Mesenchymal stem cell (in vitro differentiated cells and primary cell): ENCODE measurements around the gene DACT1.
A peak's percentile ranks its signal among the peaks of the same experiment; 100 is the strongest.

Experiments used
- DNase-seq: peaks from one replicate; pipeline ENCODE4 v3.0.0-alpha.2; 2013
- H2AFZ ChIP-seq: one replicate; pipeline ENCODE4 v1.6.1; 2013; ENCODE audit warnings: low read depth, mild to moderate bottlenecking, control low read depth, inconsistent platforms, low read length, moderate library complexity
- H2AK5ac ChIP-seq: 2 replicates; pipeline ENCODE4 v1.6.1; 2013; ENCODE audit warnings: low read length, moderate library complexity, mild to moderate bottlenecking, inconsistent platforms; ENCODE audit not compliant: severe bottlenecking
- H2BK120ac ChIP-seq: one replicate; pipeline ENCODE4 v1.6.1; 2013; ENCODE audit warnings: low read depth, mild to moderate bottlenecking, inconsistent platforms, low read length, moderate library complexity
- H2BK12ac ChIP-seq, 2 experiments: one replicate each; pipeline ENCODE4 v1.6.1; 2013; ENCODE audit warnings: inconsistent platforms in 2 of 2, low read length in 2 of 2, mild to moderate bottlenecking in 2 of 2, moderate library complexity in 2 of 2, control low read depth in 1 of 2
- H2BK15ac ChIP-seq: one replicate; pipeline ENCODE4 v1.6.1; 2013; ENCODE audit warnings: mild to moderate bottlenecking, low read depth, inconsistent platforms; ENCODE audit not compliant: poor library complexity, severe bottlenecking
- H2BK5ac ChIP-seq: 2 replicates; pipeline ENCODE4 v1.6.1; 2013; ENCODE audit warnings: low read depth, mild to moderate bottlenecking, low read length, control low read depth, inconsistent platforms; ENCODE audit not compliant: poor library complexity, severe bottlenecking
- H3K14ac ChIP-seq, 2 experiments: one replicate each; pipeline ENCODE4 v1.6.1; 2013; ENCODE audit warnings: inconsistent platforms in 2 of 2, low read length in 2 of 2, control low read depth in 1 of 2, mild to moderate bottlenecking in 1 of 2, moderate library complexity in 1 of 2
- H3K18ac ChIP-seq, 2 experiments: one replicate each; pipeline ENCODE4 v1.6.1; 2013; ENCODE audit warnings: inconsistent platforms in 2 of 2, low read length in 2 of 2, control low read depth in 1 of 2, low read depth in 1 of 2, mild to moderate bottlenecking in 1 of 2
- H3K23ac ChIP-seq, 2 experiments: one replicate each; pipeline ENCODE4 v1.6.1; 2013; ENCODE audit warnings: inconsistent platforms in 2 of 2, low read length in 2 of 2, mild to moderate bottlenecking in 2 of 2, moderate library complexity in 2 of 2, control low read depth in 1 of 2
- H3K27ac ChIP-seq: 2 replicates; pipeline ENCODE4 v1.5.1; 2013; ENCODE audit warnings: mild to moderate bottlenecking, moderate library complexity, low read length, control low read depth, inconsistent platforms; ENCODE audit not compliant: poor library complexity, severe bottlenecking
- H3K27me3 ChIP-seq, 2 experiments: 2 replicates each; pipeline versions ENCODE4 v1.6.1 to v1.7.0; 2013; ENCODE audit warnings: low read length in 2 of 2, mild to moderate bottlenecking in 2 of 2, moderate library complexity in 2 of 2, control low read depth in 1 of 2, inconsistent platforms in 1 of 2; ENCODE audit not compliant: control insufficient read depth in 1 of 2, insufficient read depth in 1 of 2
- H3K36me3 ChIP-seq, 2 experiments: 2 replicates each; pipeline versions ENCODE4 v1.6.1 to v1.7.0; 2013; ENCODE audit warnings: low read length in 2 of 2, control low read depth in 1 of 2, inconsistent platforms in 1 of 2, low read depth in 1 of 2, mild to moderate bottlenecking in 1 of 2; ENCODE audit not compliant: insufficient read depth in 2 of 2, control insufficient read depth in 1 of 2
- H3K4ac ChIP-seq, 2 experiments: one replicate each; pipeline ENCODE4 v1.6.1; 2013; ENCODE audit warnings: inconsistent platforms in 2 of 2, low read length in 2 of 2, mild to moderate bottlenecking in 2 of 2, moderate library complexity in 2 of 2, control low read depth in 1 of 2, low read depth in 1 of 2
- H3K4me1 ChIP-seq: 2 replicates; pipeline ENCODE4 v1.6.1; 2013; ENCODE audit warnings: low read depth, low read length, control low read depth; ENCODE audit not compliant: control insufficient read depth, insufficient read depth
- H3K4me2 ChIP-seq: 2 replicates; pipeline ENCODE4 v1.6.1; 2013; ENCODE audit warnings: low read length, mild to moderate bottlenecking, inconsistent platforms; ENCODE audit not compliant: poor library complexity, severe bottlenecking
- H3K4me3 ChIP-seq, 2 experiments: 2 replicates each; pipeline versions ENCODE4 v1.5.1 to v1.7.0; 2013; ENCODE audit warnings: low read length in 2 of 2, mild to moderate bottlenecking in 2 of 2, control low read depth in 1 of 2, low read depth in 1 of 2; ENCODE audit not compliant: insufficient read depth in 1 of 2
- H3K79me1 ChIP-seq: replicated peaks from 2 replicates; pipeline ENCODE4 v1.6.1; 2013; ENCODE audit warnings: mild to moderate bottlenecking, control low read depth, low read length, inconsistent platforms; ENCODE audit not compliant: poor library complexity, severe bottlenecking
- H3K9ac ChIP-seq: 2 replicates; pipeline ENCODE4 v1.7.0; 2013; ENCODE audit warnings: mild to moderate bottlenecking, low read length, moderate library complexity
- H3K9me3 ChIP-seq: 2 replicates; pipeline ENCODE4 v1.7.0; 2013; ENCODE audit warnings: mild to moderate bottlenecking, low read length; ENCODE audit not compliant: control insufficient read depth
- H4K8ac ChIP-seq: one replicate; pipeline ENCODE4 v1.6.1; 2013; ENCODE audit warnings: inconsistent platforms, mild to moderate bottlenecking, low read length, moderate library complexity
- H4K91ac ChIP-seq: one replicate; pipeline ENCODE4 v1.6.1; 2013; ENCODE audit warnings: mild to moderate bottlenecking, low read length, inconsistent platforms
- WGBS: methylation state at CpG from one replicate; pipeline ENCODE4 v1.1.7; 2013; ENCODE audit warnings: mixed read lengths; 5-methylcytosine and 5-hydroxymethylcytosine counted together

DACT1 gene

GRCh38 chr14:58665773-58666500 is 28.2 kb downstream of the DACT1 start:
- Histone ChIP-seq H3K4me1 (peaks cover 5% of the 10 kb centered on the region), H3K79me1 (no peaks in the 10 kb centered on the region), H3K27me3 (peaks cover 0 to 8% of the 10 kb centered on the region in 2 experiments), H2AK5ac (peak overlapping the region; percentile 61), H3K9ac (no peak overlapping the region), H3K27ac (no peak overlapping the region), H2BK12ac (no peak overlapping the region), H3K23ac (no peak overlapping the region), H4K91ac (no peak overlapping the region), H2BK5ac (no peak overlapping the region), H3K4me2 (no peak overlapping the region), H2BK15ac (no peak overlapping the region), H2BK120ac (no peak overlapping the region), H3K4me3 (no peak overlapping the region), H4K8ac (no peak overlapping the region), H3K36me3 (no peaks in the 10 kb centered on the region), H3K18ac (no peak overlapping the region), H3K14ac (no peak overlapping the region), H3K9me3 (no peaks in the 10 kb centered on the region), H3K4ac (no peak overlapping the region), H2AFZ (no peak overlapping the region)
- DNase-seq, result no peak
- WGBS, result 95% methylated on average over 3 of the region's 3 CpGs

DNA sequence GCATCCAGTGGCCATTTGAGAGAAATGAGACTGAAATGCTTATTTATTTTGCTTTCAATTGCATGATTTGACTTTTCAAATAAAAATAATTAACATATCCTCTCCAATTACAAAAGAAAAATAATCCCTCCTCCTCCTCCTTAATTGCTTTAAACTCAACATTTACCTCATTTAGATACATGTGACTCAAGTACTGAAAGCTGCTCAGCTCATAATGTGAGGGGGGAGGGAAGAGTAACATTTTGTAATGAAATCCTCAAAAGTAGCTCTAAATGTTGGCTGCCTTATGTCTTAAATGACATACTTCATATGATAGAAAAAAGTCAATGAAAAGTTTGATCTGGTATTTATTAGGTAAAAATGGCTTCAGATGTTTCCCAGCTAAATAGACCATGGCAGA is 29.0 kb downstream of the DACT1 start:
- Histone ChIP-seq H3K36me3 (no peaks in the 10 kb centered on the region), H4K91ac (no peak overlapping the region), H3K9ac (no peak overlapping the region), H2BK15ac (no peak overlapping the region), H3K4me3 (no peak overlapping the region), H3K4me2 (no peak overlapping the region), H3K23ac (no peak overlapping the region), H2BK5ac (no peak overlapping the region), H3K4me1 (peaks cover 5% of the 10 kb centered on the region), H4K8ac (no peak overlapping the region), H2AFZ (no peak overlapping the region), H3K27ac (no peak overlapping the region), H3K14ac (no peak overlapping the region), H3K27me3 (peaks cover 0 to 8% of the 10 kb centered on the region in 2 experiments), H2BK120ac (no peak overlapping the region), H2AK5ac (no peak overlapping the region), H3K79me1 (no peaks in the 10 kb centered on the region), H3K9me3 (no peaks in the 10 kb centered on the region), H3K18ac (no peak overlapping the region), H3K4ac (no peak overlapping the region), H2BK12ac (no peak overlapping the region)
- DNase-seq, result no peak

- no peak overlapping the region for H3K14ac ChIP-seq
- no peak overlapping the region for H2BK15ac ChIP-seq
- peaks cover 5% of the 10 kb centered on the region for H3K4me1 ChIP-seq
- no peaks in the 10 kb centered on the region for H3K36me3 ChIP-seq
- no peak overlapping the region for H2AFZ ChIP-seq
- H3K27me3 ChIP-seq, result peaks cover 0 to 8% of the 10 kb centered on the region in 2 experiments
- H2AK5ac ChIP-seq, result no peak overlapping the region
- no peak overlapping the region for H2BK12ac ChIP-seq
- no peak overlapping the region for H4K91ac ChIP-seq
- H4K8ac ChIP-seq, result no peak overlapping the region
- no peak overlapping the region for H2BK120ac ChIP-seq
- H3K9ac ChIP-seq, result no peak overlapping the region
- no peak overlapping the region for H3K27ac ChIP-seq
- no peak overlapping the region for H3K18ac ChIP-seq
- WGBS, result 95% methylated on average over 3 of the region's 5 CpGs
- H2BK5ac ChIP-seq, result no peak overlapping the region
- no peak for DNase-seq
- no peak overlapping the region for H3K4ac ChIP-seq
- H3K4me3 ChIP-seq, result no peak overlapping the region
- H3K4me2 ChIP-seq, result no peak overlapping the region
- no peak overlapping the region for H3K23ac ChIP-seq
- H3K79me1 ChIP-seq, result no peaks in the 10 kb centered on the region
- H3K9me3 ChIP-seq, result no peaks in the 10 kb centered on the region
Measured at GRCh38 chr14:58667900-58668299, 30.1 kb downstream of the DACT1 start.

DNA sequence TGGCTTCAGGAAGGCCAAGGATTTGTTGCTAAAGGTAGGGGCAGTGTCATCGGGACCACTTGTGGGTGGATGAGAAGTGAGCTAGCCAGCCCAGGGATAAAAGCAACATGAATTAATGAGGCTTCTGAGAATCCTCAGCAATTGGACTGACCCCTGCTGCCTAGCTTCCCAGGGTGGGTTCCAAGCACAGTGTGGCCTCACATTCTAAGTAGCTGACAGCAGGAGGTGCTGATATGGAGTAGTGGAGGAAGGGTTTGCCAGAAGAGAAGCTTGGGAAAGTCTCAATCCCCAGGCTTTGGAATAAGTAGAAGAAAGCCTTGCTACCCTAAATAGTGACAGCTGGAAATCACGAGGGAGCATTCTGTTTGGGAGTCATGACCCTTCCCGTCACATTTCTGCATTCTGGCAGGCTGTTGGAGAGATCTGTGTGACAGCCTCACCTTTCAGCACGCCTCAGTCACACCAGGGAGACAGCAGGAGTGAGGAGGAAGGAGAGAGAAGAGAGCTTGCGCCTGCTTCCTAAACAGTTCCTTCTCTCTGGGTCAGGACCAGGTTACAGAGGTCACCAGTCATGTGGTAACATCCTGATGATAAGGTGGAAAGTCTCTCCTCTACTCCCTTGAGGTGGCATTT is 31.2 kb downstream of the DACT1 start:
- 46% methylated on average over 4 of the region's 5 CpGs for WGBS
- H3K4ac ChIP-seq, result no peak overlapping the region

More for the DNA sequence above, 31.2 kb downstream of the DACT1 start:
- Histone ChIP-seq H3K27ac (no peak overlapping the region), H2AFZ (no peak overlapping the region), H3K79me1 (no peaks in the 10 kb centered on the region), H2BK120ac (no peak overlapping the region), H4K91ac (no peak overlapping the region), H3K18ac (no peak overlapping the region), H2BK15ac (no peak overlapping the region), H4K8ac (no peak overlapping the region), H3K23ac (no peak overlapping the region), H3K9me3 (no peaks in the 10 kb centered on the region), H3K27me3 (peaks cover 0 to 8% of the 10 kb centered on the region in 2 experiments), H3K9ac (no peak overlapping the region), H2AK5ac (no peak overlapping the region), H3K4me3 (no peak overlapping the region), H2BK12ac (no peak overlapping the region), H3K36me3 (no peaks in the 10 kb centered on the region), H3K14ac (no peak overlapping the region), H2BK5ac (no peak overlapping the region), H3K4me1 (peaks cover 1% of the 10 kb centered on the region), H3K4me2 (no peak overlapping the region)
- DNase-seq, result no peak
